H9 (cell line): ENCODE data around the gene HES6. TPM values are rescaled to one million over a fixed set of nuclear protein-coding genes. Genes with fewer than 3 reads are reported as not detected.

ENCODE experiments used
- DNase-seq: peaks from one replicate; pipeline ENCODE4 v3.0.0-alpha.2; 2017
- H2AFZ ChIP-seq: one replicate; pipeline ENCODE4 v1.6.1; 2013; ENCODE audit warnings: mild to moderate bottlenecking, low read length, control low read depth, moderate library complexity
- H2AK5ac ChIP-seq: 2 replicates; pipeline ENCODE4 v1.6.1; 2013; ENCODE audit warnings: low read length, control low read depth, mixed read lengths; ENCODE audit not compliant: insufficient read length
- H2BK120ac ChIP-seq: one replicate; pipeline ENCODE4 v1.6.1; 2013; ENCODE audit warnings: low read depth, mild to moderate bottlenecking, low read length, control low read depth, inconsistent platforms; ENCODE audit not compliant: poor library complexity, severe bottlenecking
- H2BK12ac ChIP-seq: 2 replicates; pipeline ENCODE4 v1.6.1; 2013; ENCODE audit warnings: low read length, control low read depth, mixed read lengths, low read depth; ENCODE audit not compliant: insufficient read length
- H2BK15ac ChIP-seq: 2 replicates; pipeline ENCODE4 v1.6.1; 2013; ENCODE audit warnings: low read depth, low read length, control low read depth
- H2BK20ac ChIP-seq: one replicate; pipeline ENCODE4 v1.6.1; 2013; ENCODE audit warnings: low read depth, mild to moderate bottlenecking, low read length, control low read depth, inconsistent platforms; ENCODE audit not compliant: poor library complexity, severe bottlenecking
- H2BK5ac ChIP-seq: 2 replicates; pipeline ENCODE4 v1.6.1; 2013; ENCODE audit warnings: low read length, control low read depth, mixed read lengths; ENCODE audit not compliant: insufficient read length
- H3K14ac ChIP-seq: 2 replicates; pipeline ENCODE4 v1.6.1; 2013; ENCODE audit warnings: low read length, control low read depth; ENCODE audit not compliant: insufficient read depth
- H3K18ac ChIP-seq: 2 replicates; pipeline ENCODE4 v1.6.1; 2013; ENCODE audit warnings: low read depth, mild to moderate bottlenecking, mixed read lengths, low read length, control low read depth; ENCODE audit not compliant: insufficient read length
- H3K23ac ChIP-seq: 2 replicates; pipeline ENCODE4 v1.6.1; 2013; ENCODE audit warnings: low read length, control low read depth, mixed read lengths, low read depth; ENCODE audit not compliant: insufficient read length
- H3K23me2 ChIP-seq: 2 replicates; pipeline ENCODE4 v1.6.1; 2013; ENCODE audit warnings: low read depth, mild to moderate bottlenecking, mixed read lengths, low read length, control low read depth; ENCODE audit not compliant: insufficient read length, poor library complexity, severe bottlenecking
- H3K27ac ChIP-seq: 2 replicates; pipeline ENCODE4 v1.5.1; 2013; ENCODE audit warnings: low read length, control low read depth, mixed read lengths, low read depth; ENCODE audit not compliant: insufficient read length
- H3K27me3 ChIP-seq: 2 replicates; pipeline ENCODE4 v1.6.1; 2013; ENCODE audit warnings: low read length, control low read depth, inconsistent platforms; ENCODE audit not compliant: insufficient read depth
- H3K4ac ChIP-seq: 2 replicates; pipeline ENCODE4 v1.6.1; 2013; ENCODE audit warnings: low read depth, mild to moderate bottlenecking, control low read depth, inconsistent platforms, low read length, moderate library complexity
- H3K4me1 ChIP-seq: 2 replicates; pipeline ENCODE4 v1.6.1; 2013; ENCODE audit warnings: low read length, control low read depth, inconsistent platforms; ENCODE audit not compliant: insufficient read depth
- H3K4me2 ChIP-seq: 2 replicates; pipeline ENCODE4 v1.6.1; 2013; ENCODE audit warnings: low read length, control low read depth, mixed read lengths; ENCODE audit not compliant: insufficient read length, insufficient read depth
- H3K56ac ChIP-seq: 2 replicates; pipeline ENCODE4 v1.6.1; 2013; ENCODE audit warnings: low read depth, mild to moderate bottlenecking, mixed read lengths, low read length, control low read depth; ENCODE audit not compliant: insufficient read length
- H3K79me1 ChIP-seq: 2 replicates; pipeline ENCODE4 v1.6.1; 2013; ENCODE audit warnings: low read depth, mild to moderate bottlenecking, moderate library complexity, low read length, control low read depth, inconsistent platforms; ENCODE audit not compliant: insufficient read depth, poor library complexity, severe bottlenecking
- H3K79me2 ChIP-seq: 2 replicates; pipeline ENCODE4 v1.6.1; 2013; ENCODE audit warnings: low read length, control low read depth, inconsistent platforms; ENCODE audit not compliant: insufficient read depth
- H3K9ac ChIP-seq: 2 replicates; pipeline ENCODE4 v1.6.1; 2013; ENCODE audit warnings: low read length, control low read depth, mixed read lengths; ENCODE audit not compliant: insufficient read length; ENCODE audit errors: extremely low read depth
- H3K9me3 ChIP-seq: one replicate; pipeline ENCODE4 v1.6.1; 2013; ENCODE audit warnings: low read depth, low read length, inconsistent platforms; ENCODE audit not compliant: control insufficient read depth
- H3T11ph ChIP-seq: one replicate; pipeline ENCODE4 v1.6.1; 2013; ENCODE audit warnings: mild to moderate bottlenecking, low read length, control low read depth, inconsistent platforms
- H4K20me1 ChIP-seq: one replicate; pipeline ENCODE4 v1.6.1; 2013; ENCODE audit not compliant: control insufficient read depth, insufficient read length, insufficient read depth
- H4K5ac ChIP-seq: 2 replicates; pipeline ENCODE4 v1.6.1; 2013; ENCODE audit warnings: low read depth, mild to moderate bottlenecking, mixed read lengths, low read length, control low read depth; ENCODE audit not compliant: insufficient read length
- H4K8ac ChIP-seq: replicated peaks from 2 replicates; pipeline ENCODE4 v1.6.1; 2013; ENCODE audit warnings: low read length, control low read depth, mixed read lengths, low read depth; ENCODE audit not compliant: insufficient read length
- H4K91ac ChIP-seq: 2 replicates; pipeline ENCODE4 v1.6.1; 2013; ENCODE audit warnings: low read depth, mild to moderate bottlenecking, moderate library complexity, mixed read lengths, low read length, control low read depth; ENCODE audit not compliant: insufficient read length
- H3K27ac Mint-ChIP-seq, 3 experiments: 2 replicates in 2 of 3; 3 replicates in 1 of 3; pipeline ENCODE4 v1.8.0; 2020 to 2021; ENCODE audit warnings: mixed read lengths in 3 of 3, mild to moderate bottlenecking in 1 of 3, moderate library complexity in 1 of 3
- H3K27me3 Mint-ChIP-seq: 2 replicates; pipeline ENCODE4 v1.8.0; 2021; ENCODE audit warnings: low read depth, mild to moderate bottlenecking, moderate library complexity, mixed read lengths
- H3K36me3 Mint-ChIP-seq, 3 experiments: 2 replicates in 2 of 3; 3 replicates in 1 of 3; pipeline ENCODE4 v1.8.0; 2020 to 2021; ENCODE audit warnings: low read depth in 3 of 3, mixed read lengths in 3 of 3; ENCODE audit not compliant: insufficient read depth in 1 of 3
- H3K4me1 Mint-ChIP-seq, 2 experiments: 2 replicates each; pipeline ENCODE4 v1.8.0; 2020; ENCODE audit warnings: mixed read lengths in 2 of 2
- H3K4me3 Mint-ChIP-seq, 2 experiments: 2 replicates in 1 of 2; 3 replicates in 1 of 2; pipeline ENCODE4 v1.8.0; 2020 to 2021; ENCODE audit warnings: mild to moderate bottlenecking in 2 of 2, mixed read lengths in 2 of 2, moderate library complexity in 1 of 2
- H3K9me3 Mint-ChIP-seq, 2 experiments: 2 replicates in 1 of 2; 3 replicates in 1 of 2; pipeline ENCODE4 v1.8.0; 2020; ENCODE audit warnings: mild to moderate bottlenecking in 2 of 2, mixed read lengths in 2 of 2, moderate library complexity in 1 of 2
- WGBS: extraction: QIAGEN DNeasy Blood & Tissue Kit; methylation state at CpG from one replicate; pipeline ENCODE4 v1.1.7; 2013; ENCODE audit warnings: missing lambda C conversion rate, low lambda C conversion rate, mixed read lengths; ENCODE audit not compliant: insufficient read length; ENCODE audit errors: extremely low coverage; 5-methylcytosine and 5-hydroxymethylcytosine counted together
- total RNA-seq: library from RNA; stranded (reverse); gene quantifications from 2 replicates; pipeline ENCODE4 v1.2.1, GENCODE V29; 2021
- TF ChIP-seq, protein P1 (sequence below): fragments of 200-600 bp; sonication (generic); conservative IDR thresholded peaks from 3 replicates; pipeline ENCODE4 v1.8.0; 2021; ENCODE audit warnings: antibody characterized with exemption, mild to moderate bottlenecking

Gene HES6
- total RNA-seq, 1 experiment from 2014 or later: 27.1 TPM

DNA sequence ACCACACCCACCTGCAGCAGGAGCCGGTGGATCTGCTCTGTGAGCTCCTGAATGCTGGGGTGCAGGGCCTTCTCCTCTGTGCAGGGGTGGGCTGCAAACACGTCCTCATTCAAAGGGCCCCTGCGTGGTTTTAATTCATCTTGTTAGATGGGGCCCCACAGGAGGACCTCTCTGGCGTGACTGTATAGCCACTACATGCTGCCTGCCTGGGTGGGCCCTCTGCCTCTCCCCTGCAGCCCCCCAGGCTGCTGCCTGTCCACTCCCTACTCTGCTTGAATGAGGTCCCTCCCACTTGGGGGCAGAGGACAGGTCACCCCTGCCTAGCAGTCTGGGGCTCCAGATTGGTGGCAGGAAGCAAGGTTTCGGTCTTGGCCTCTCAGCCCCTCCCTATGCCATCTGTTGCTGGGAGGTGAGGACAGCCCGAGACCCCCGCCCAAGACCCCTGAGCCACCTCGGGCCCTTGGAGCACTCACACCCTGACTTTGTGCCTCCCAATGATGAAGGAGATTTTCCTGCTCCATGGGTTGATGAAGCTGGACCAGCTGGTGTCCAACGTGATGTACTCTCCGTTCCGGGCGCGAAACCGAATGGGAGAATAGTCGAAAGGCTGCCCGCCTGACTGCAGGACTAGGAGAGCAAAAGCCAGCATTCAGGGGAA is 22.0 kb upstream of the HES6 start:
- no peak overlapping the region for H3K4ac ChIP-seq
- no peak overlapping the region for H2AFZ ChIP-seq
- no peaks in the 10 kb centered on the region for H3K9me3 ChIP-seq
- H3T11ph ChIP-seq: no peak overlapping the region
- no peak overlapping the region for H3K14ac ChIP-seq
- H3K23ac ChIP-seq: no peak overlapping the region
- H4K8ac ChIP-seq: no peak overlapping the region
- H2BK5ac ChIP-seq: no peak overlapping the region
- no peaks in the 10 kb centered on the region for H3K79me1 ChIP-seq
- no peaks in the 10 kb centered on the region for H3K27me3 ChIP-seq
- no peaks in the 10 kb centered on the region for H3K23me2 ChIP-seq
- H3K56ac ChIP-seq: no peak overlapping the region
- no peaks in the 10 kb centered on the region for H4K20me1 ChIP-seq
- Mint-ChIP-seq H3K4me3 (no peak overlapping the region), H3K27me3 (no peaks in the 10 kb centered on the region), H3K27ac (peak overlapping the region in 1 of 3 experiments; percentile 63; a peak in 1 of 7 replicates), H3K9me3 (no peaks in the 10 kb centered on the region), H3K4me1 (peaks cover 3 to 8% of the 10 kb centered on the region in 2 experiments), H3K36me3 (peaks cover 2 to 18% (median 9%) of the 10 kb centered on the region in 3 experiments; a peak in 5 of 7 replicates)
- H4K91ac ChIP-seq: no peak overlapping the region
- no peak overlapping the region for H3K9ac ChIP-seq
- no peaks in the 10 kb centered on the region for H3K4me1 ChIP-seq
- no peak overlapping the region for H4K5ac ChIP-seq
- H3K27ac ChIP-seq: no peak overlapping the region
- no CpG with 5 or more reads among the region's 16 CpGs for WGBS
- no peak overlapping the region for H2BK120ac ChIP-seq
- no peaks in the 10 kb centered on the region for H3K79me2 ChIP-seq
- no peak overlapping the region for H2BK20ac ChIP-seq
- no peak overlapping the region for H2AK5ac ChIP-seq
- TF ChIP-seq, protein P1, sequence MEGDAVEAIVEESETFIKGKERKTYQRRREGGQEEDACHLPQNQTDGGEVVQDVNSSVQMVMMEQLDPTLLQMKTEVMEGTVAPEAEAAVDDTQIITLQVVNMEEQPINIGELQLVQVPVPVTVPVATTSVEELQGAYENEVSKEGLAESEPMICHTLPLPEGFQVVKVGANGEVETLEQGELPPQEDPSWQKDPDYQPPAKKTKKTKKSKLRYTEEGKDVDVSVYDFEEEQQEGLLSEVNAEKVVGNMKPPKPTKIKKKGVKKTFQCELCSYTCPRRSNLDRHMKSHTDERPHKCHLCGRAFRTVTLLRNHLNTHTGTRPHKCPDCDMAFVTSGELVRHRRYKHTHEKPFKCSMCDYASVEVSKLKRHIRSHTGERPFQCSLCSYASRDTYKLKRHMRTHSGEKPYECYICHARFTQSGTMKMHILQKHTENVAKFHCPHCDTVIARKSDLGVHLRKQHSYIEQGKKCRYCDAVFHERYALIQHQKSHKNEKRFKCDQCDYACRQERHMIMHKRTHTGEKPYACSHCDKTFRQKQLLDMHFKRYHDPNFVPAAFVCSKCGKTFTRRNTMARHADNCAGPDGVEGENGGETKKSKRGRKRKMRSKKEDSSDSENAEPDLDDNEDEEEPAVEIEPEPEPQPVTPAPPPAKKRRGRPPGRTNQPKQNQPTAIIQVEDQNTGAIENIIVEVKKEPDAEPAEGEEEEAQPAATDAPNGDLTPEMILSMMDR: no peak
- no peak overlapping the region for H2BK12ac ChIP-seq
- no peak for DNase-seq
- H3K4me2 ChIP-seq: no peak overlapping the region
- no peak overlapping the region for H2BK15ac ChIP-seq
- H3K18ac ChIP-seq: no peak overlapping the region
